HG02571 (cell line): ENCODE results near the gene NKAIN1.
"Not testable (repeated sequence)": the region's sequence is repeated elsewhere in the genome, so short reads cannot be mapped to it uniquely, and the experiment has no call there.

Experiments
- ATAC-seq: cut with Tn5 transposase; IDR thresholded peaks from one replicate; pipeline ENCODE4 v1.9.1; 2021; ENCODE audit warnings: mild to moderate bottlenecking, moderate library complexity; ENCODE audit not compliant: unreplicated experiment

Gene NKAIN1

GRCh38 chr1:31198600-31198999, 41.1 kb downstream of the NKAIN1 start:
- no peak for ATAC-seq

DNA sequence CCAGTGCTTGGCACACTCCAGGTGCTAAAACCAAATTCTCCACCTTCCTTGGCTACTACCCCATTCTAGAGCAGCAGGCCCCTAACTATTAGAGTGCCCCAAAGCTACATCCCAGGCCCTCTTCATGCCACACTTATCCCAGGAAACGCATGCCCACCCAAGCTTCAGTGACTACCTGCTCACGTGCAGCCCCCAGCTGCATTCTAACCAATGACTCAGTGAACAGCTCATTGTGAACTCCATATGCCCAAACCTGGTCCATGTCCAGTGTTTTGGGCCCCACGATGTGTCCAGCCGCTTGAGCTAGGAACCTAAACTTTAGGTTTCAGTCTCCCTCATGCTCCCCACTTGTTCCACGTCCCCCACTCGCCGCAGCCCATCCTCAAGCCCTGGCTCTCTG, 41.5 kb downstream of the NKAIN1 start:
- no peak for ATAC-seq

- no peak for ATAC-seq
Measured at GRCh38 chr1:31196685-31197084, 43.0 kb downstream of the NKAIN1 start.

DNA sequence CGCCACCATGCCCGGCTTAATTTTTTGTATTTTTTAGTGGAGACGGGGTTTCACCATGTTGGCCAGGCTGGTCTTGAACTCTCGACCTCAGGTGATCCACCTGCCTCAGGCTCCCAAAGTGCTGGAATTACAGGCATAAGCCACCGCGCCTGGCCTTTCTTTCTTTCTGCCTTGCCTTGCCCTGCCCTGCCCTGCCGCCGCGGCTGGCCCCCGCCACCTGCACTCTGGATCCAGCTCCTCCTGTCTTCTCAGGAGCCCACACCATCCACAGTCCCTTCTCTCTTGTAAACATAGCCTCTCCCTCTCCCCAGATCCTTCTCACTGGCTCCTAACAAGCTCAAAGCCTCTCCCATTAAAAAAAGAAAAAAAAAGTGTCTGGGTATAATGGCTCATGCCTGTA, 44.4 kb downstream of the NKAIN1 start:
- not testable (repeated sequence) for ATAC-seq

DNA sequence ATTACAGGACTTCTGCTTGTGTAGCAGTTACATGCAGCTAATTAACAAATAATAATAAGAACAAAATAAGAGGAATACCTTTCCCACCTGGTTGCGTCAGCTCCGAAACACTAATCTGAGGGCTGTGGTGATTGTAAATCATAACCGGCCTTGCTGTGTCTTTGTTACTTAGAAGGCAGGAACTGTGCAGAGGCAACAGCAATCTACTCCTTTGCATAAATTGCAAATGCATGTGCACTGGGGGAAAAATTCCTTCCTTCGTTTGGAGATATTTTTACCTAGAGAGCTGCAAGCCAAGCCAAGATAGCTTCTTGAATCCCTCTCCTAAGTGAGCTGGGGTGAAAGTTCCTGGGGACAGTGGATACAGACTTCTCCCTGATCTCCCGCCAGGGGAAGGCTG, 46.0 kb downstream of the NKAIN1 start:
- no peak for ATAC-seq

GRCh38 chr1:31191281-31191680, 48.4 kb downstream of the NKAIN1 start:
- ATAC-seq, result no peak

DNA sequence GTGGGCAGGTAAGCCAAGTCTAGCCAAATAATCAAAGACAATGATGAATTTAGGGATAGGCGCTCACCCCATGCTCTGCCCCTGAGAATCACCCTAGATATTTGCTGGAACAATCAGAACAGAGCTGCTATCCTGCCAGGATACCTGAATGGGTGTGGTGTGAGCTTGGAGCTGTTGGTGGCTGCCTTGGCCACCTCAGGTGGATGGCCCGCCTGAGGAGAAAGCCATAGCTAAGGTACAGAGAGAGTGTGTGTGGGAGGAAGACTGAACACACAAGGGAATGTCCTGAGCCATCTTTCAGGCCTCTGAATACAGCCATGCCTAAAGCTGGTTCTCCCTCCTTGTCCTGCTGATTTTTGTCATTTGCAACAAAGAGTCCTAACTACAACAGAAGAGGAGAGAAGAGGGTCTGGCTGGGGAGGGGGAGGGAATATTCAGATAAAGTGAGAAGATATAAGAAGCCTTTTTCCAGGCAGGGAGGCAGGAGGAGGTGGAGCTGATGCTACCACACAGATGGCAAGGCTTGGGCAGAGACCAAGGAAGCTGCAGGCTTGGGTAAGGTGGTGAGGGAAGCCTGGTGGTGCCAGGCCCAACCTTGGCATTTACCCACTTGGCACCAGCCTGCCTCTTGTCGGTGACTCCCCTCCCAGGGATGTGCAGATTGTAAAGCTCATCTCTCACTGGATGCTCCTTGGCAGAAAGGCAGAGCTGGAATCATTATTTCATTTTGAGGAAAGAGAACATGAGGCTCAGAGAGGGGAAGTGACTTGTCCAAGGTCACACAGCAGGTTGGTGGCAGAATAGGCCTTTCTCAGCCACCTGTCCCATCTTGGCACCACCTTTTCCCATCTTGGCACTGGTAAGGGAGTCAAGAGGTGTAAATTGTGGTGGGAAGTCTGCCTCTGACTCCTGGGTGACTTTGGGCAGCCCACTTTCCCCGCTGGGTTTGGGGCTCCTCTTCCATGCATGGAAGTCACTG, 49.7 kb downstream of the NKAIN1 start:
- ATAC-seq, result no peak

- ATAC-seq, result no peak
Measured at GRCh38 chr1:31183927-31184554, 55.6 kb downstream of the NKAIN1 start.

- no peak for ATAC-seq
Measured at GRCh38 chr1:31183126-31183525, 56.6 kb downstream of the NKAIN1 start.

DNA sequence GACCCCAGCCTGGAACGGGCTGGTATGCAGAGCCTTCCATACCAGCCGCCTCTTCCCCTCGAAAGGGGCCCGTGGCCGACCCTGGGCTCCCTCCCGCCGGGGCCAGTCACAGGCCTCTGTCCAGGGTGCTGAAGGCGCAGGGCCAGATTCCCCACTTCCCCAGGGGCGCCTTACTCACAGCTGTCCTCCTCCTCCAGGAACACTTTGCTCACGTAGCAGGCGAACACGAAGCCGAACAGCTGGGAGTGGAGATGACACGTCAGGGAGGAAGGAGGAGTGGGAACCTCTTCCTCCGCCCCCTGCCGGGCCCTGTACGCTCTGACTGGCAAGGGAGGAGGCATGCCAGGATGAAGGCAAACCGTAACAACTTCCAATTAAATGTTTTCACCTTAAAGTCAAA, 57.3 kb downstream of the NKAIN1 start:
- ATAC-seq, result no peak

GRCh38 chr1:31181515-31182343, 58.0 kb downstream of the NKAIN1 start:
- no peak for ATAC-seq

- no peak for ATAC-seq
Measured at GRCh38 chr1:31180338-31180737, 59.3 kb downstream of the NKAIN1 start.

GRCh38 chr1:31176291-31176690, 63.4 kb downstream of the NKAIN1 start:
- ATAC-seq, result not testable (repeated sequence)

DNA sequence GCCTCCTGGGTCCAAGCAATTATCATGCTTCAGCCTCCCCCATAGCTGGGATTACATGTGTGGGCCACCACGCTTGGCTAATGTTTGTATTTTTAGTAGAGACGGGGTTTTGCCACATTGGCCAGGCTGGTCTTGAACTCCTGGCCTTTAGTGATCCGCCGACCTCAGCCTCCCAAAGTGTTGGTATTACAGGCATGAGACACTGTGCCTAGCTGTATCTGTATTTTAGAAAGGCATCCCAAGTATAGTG, 69.3 kb downstream of the NKAIN1 start:
- ATAC-seq, result no peak

GRCh38 chr1:31166462-31166861, 73.2 kb downstream of the NKAIN1 start:
- ATAC-seq, result no peak

DNA sequence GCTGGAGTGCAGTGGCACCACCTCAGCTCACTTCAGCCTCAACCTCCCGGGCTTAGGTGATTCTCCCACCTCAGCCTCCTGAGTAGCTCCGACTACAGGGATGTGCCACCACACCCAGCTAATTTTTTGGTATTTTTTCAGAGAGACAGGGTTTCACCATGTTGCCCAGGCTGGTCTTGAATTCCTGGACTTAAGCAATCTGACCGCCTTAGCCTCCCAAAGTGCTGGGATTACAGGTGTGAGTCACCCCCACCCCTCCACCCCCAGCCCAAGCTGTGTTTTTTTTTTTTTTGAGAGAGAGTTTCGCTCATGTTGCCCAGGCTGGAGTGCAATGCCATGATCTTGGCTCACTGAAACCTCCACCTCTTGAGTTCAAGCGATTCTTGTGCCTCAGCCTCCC, 75.4 kb downstream of the NKAIN1 start:
- no peak for ATAC-seq

DNA sequence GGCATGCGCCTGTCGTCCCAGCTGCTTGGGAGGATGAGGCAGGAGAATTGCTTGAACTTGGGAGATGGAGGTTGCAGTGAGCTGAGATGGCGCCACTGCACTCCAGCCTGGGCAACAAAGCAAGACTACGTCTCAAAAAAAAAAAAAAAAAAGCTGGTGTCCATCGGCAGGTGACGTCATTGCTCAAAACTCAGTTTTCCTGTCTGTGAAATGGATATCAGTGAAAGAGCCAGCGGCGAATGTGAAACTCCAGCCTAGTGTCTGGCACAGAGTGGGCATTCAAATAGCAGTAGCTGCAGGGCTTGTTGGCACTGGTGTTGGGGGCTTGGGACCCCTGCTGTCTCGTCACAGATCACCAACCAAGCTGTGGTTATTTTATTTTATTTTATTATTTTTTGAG, 75.8 kb downstream of the NKAIN1 start:
- ATAC-seq, result no peak

- ATAC-seq, result no peak
Measured at GRCh38 chr1:31161571-31161970, 78.1 kb downstream of the NKAIN1 start.

DNA sequence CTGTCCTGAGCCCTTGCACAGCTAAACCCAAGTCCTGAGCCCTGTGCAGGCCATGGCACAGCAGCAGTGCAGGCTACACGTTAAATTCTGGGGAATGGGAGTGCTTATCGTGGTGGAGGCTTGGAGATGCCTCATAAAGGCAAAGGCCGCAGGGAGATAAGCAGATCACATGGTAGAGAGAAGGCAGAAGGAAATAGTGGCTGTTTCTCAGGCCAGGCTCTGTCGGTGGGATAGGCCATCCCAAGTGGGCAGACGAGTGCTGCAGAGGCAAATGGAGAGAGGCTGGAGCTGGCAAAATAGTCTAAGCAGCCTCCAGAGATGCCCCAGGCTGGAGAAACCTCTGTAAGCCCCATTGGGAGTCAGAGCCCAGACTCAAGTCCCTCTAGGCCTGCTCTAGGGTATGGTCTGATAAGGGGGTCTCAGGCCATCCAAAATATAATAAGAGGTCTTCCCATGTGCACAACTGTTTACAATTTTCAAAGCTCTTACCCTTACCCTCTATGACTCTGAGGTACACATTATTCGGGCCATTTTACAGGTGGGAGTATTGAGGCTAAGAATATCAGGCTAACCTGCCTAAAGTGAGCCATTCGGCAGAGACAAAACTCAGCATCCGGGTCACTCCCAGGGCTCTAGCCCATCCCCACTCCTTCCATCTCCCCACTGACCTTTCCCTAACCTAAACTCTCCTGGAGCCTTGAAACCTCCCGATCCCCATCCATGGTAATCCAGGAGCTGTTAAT, 79.6 kb downstream of the NKAIN1 start:
- no peak for ATAC-seq

DNA sequence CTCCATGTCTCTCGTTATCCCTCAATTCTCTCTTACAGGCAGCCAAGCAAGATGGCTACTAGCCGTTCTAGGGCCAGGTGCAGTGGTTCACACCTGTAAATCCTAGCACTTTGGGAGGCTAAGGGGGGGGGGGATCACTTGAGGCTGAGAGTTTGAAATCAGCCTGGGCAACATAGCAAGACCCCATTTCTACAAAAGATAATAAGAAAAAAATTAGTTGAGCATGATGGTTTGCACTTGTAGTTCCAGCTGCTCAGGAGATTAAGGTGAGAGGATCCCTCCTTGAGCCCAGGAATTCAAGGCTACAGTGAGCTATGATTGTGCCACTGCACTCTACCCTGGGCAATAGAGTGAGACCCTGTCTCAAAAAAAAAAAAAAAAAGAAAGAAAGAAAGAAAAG, 80.4 kb downstream of the NKAIN1 start:
- ATAC-seq, result no peak

DNA sequence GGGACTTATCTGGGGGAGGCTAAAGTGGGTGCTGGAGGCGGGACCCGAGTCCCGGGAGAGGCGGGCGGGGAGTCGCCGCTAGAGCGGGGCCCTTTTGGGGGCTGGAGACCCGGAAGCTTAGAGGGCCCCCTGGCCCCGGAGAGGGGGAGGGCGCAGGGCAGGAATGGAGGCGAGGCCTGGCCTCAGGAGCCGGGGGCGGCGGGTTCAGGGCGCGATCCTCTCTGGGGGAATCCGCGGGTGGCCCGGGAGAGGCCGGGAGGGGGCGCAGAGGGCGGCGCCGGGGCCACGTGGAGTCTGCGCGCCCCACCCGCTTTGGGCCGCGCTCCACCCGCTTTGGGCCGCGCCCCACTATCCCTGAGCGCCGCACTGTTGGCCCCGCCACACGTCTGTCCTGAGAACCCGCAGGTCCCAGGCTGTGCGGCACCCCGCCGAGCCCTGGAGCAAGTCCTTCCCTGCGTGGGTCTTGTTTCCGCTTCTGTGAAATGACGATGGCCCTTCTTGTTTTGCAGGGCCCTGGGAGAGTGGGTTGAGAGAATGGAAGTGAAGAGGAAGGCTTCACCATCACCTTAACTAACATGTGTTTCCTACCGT, 84.4 kb downstream of the NKAIN1 start:
- no peak for ATAC-seq
